HEK293T (cell line): ENCODE data around the gene GPC2.
"Not testable (repeated sequence)": the region's sequence is repeated elsewhere in the genome, so short reads cannot be mapped to it uniquely, and the experiment has no call there.

Experiments used
- CTCF ChIA-PET: fragments of 350-600 bp; formaldehyde crosslinking; extraction: SDS; loops from one replicate; lab custom pipeline; 2021; ENCODE audit warnings: antibody characterized with exemption, inconsistent platforms; lab: Yijun Ruan, JAX
- POLR2A ChIA-PET: fragments of 350-600 bp; formaldehyde crosslinking; extraction: SDS; loops from one replicate; lab custom pipeline; 2020; ENCODE audit warnings: antibody characterized with exemption, inconsistent platforms; lab: Yijun Ruan, JAX
- DNase-seq: peaks from one replicate; pipeline ENCODE4 v3.0.0; 2012; ENCODE audit warnings: mixed read lengths; ENCODE audit errors: extremely low spot score
- ARNT ChIP-seq: fragments of 450-650 bp; IDR thresholded peaks from 2 replicates; pipeline ENCODE4 v1.6.1; 2017; ENCODE audit warnings: mild to moderate bottlenecking
- BHLHE40 ChIP-seq: fragments of 450-650 bp; IDR thresholded peaks from 2 replicates; pipeline ENCODE4 v1.6.1; 2016; ENCODE audit warnings: mild to moderate bottlenecking, moderate library complexity, borderline replicate concordance
- CTBP1 ChIP-seq: fragments of 450-650 bp; IDR thresholded peaks from 2 replicates; pipeline ENCODE4 v1.6.1; 2016; ENCODE audit warnings: borderline replicate concordance
- ELF4 ChIP-seq: fragments of 450-650 bp; IDR thresholded peaks from 2 replicates; pipeline ENCODE4 v1.6.1; 2017; ENCODE audit warnings: antibody characterized with exemption
- FOXA1 ChIP-seq: fragments of 450-650 bp; IDR thresholded peaks from 2 replicates; pipeline ENCODE4 v1.6.1; 2016; ENCODE audit warnings: mild to moderate bottlenecking
- FOXK2 ChIP-seq: fragments of 450-650 bp; IDR thresholded peaks from 2 replicates; pipeline ENCODE4 v1.6.1; 2016; ENCODE audit warnings: mild to moderate bottlenecking
- FOXM1 ChIP-seq: fragments of 450-650 bp; IDR thresholded peaks from 2 replicates; pipeline ENCODE4 v1.6.1; 2017; ENCODE audit warnings: mild to moderate bottlenecking, borderline replicate concordance
- HDGF ChIP-seq: fragments of 450-650 bp; IDR thresholded peaks from 2 replicates; pipeline ENCODE4 v1.6.1; 2017; ENCODE audit warnings: antibody characterized with exemption, borderline replicate concordance
- L3MBTL2 ChIP-seq: fragments of 450-650 bp; conservative IDR thresholded peaks from 2 replicates; pipeline ENCODE4 v1.6.1; 2016; ENCODE audit warnings: mild to moderate bottlenecking
- LEF1 ChIP-seq: fragments of 450-650 bp; IDR thresholded peaks from 2 replicates; pipeline ENCODE4 v1.6.1; 2017; ENCODE audit warnings: mild to moderate bottlenecking, borderline replicate concordance
- NFRKB ChIP-seq: fragments of 450-650 bp; IDR thresholded peaks from 2 replicates; pipeline ENCODE4 v1.6.1; 2016; ENCODE audit warnings: mild to moderate bottlenecking, moderate library complexity
- SP1 ChIP-seq: fragments of 450-650 bp; IDR thresholded peaks from 2 replicates; pipeline ENCODE4 v1.6.1; 2017
- SUZ12 ChIP-seq: fragments of 450-650 bp; IDR thresholded peaks from 2 replicates; pipeline ENCODE4 v1.6.1; 2016; ENCODE audit warnings: mild to moderate bottlenecking
- TARDBP ChIP-seq: fragments of 450-650 bp; IDR thresholded peaks from 2 replicates; pipeline ENCODE4 v1.6.1; 2016
- ZNF384 ChIP-seq: fragments of 450-650 bp; IDR thresholded peaks from 2 replicates; pipeline ENCODE4 v1.6.1; 2016
- TF ChIP-seq, protein P1 (sequence below): fragments of 450-650 bp; IDR thresholded peaks from 2 replicates; pipeline ENCODE4 v1.6.1; 2016

GPC2 gene

DNA sequence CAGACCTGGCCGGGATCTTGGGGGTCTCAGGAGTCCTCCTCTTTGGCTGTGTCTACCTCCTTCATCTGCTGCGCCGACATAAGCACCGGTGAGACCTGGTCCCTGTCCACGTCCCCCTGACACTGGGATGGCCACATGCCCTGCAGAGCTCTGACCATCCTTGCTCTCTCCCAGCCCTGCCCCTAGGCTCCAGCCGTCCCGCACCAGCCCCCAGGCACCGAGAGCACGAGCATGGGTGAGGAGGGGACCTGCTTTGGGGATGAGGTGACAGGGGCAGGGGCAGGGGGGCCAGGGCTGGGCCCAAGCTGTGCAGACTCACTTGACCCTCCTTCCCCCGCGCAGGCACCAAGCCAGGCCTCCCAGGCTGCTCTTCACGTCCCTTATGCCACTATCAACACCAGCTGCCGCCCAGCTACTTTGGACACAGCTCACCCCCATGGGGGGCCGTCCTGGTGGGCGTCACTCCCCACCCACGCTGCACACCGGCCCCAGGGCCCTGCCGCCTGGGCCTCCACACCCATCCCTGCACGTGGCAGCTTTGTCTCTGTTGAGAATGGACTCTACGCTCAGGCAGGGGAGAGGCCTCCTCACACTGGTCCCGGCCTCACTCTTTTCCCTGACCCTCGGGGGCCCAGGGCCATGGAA lies 43.5 kb upstream of the GPC2 start:
- CTCF ChIA-PET: no interaction called here
- TF ChIP-seq NFRKB: no peak
- TF ChIP-seq L3MBTL2: no peak
- TF ChIP-seq BHLHE40: no peak
- TF ChIP-seq, protein P1, sequence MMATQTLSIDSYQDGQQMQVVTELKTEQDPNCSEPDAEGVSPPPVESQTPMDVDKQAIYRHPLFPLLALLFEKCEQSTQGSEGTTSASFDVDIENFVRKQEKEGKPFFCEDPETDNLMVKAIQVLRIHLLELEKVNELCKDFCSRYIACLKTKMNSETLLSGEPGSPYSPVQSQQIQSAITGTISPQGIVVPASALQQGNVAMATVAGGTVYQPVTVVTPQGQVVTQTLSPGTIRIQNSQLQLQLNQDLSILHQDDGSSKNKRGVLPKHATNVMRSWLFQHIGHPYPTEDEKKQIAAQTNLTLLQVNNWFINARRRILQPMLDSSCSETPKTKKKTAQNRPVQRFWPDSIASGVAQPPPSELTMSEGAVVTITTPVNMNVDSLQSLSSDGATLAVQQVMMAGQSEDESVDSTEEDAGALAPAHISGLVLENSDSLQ: no peak
- TF ChIP-seq CTBP1: no peak
- no peak for TF ChIP-seq LEF1
- DNase-seq: no peak

DNA sequence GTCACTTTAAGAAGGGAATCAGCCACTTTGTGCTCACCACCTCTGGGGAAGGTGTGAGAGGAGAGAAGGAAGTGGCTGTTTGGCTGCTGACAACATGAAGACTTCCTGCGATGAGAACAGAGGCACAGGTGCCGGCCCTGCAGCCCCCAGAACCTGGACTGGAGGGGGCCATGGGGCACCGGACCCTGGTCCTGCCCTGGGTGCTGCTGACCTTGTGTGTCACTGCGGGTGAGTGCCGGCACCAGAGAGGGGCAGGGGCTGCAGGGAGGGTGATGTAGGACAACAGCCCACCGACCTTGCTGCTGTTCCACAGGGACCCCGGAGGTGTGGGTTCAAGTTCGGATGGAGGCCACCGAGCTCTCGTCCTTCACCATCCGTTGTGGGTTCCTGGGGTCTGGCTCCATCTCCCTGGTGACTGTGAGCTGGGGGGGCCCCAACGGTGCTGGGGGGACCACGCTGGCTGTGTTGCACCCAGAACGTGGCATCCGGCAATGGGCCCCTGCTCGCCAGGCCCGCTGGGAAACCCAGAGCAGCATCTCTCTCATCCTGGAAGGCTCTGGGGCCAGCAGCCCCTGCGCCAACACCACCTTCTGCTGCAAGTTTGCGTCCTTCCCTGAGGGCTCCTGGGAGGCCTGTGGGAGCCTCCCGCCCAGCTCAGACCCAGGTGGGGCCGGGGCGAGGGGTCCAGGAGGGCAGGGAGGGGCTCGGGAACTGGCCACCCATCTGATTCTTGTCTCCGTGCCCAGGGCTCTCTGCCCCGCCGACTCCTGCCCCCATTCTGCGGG lies 42.8 kb upstream of the GPC2 start, which contains the start of gene PVRIG:
Gene PVRIG, plus strand, starts transcription at position 149 of the 785 bp plus-strand sequence. Its CDS starts 22 bp downstream, at position 171.
- CTCF ChIA-PET: interaction anchor here (0.6 to 1.6 kb wide), 3 partner anchors 10 to 286 kb away, joined by 3 to 5 read pairs (median 4); no protein-coding TSS in a partner anchor
- not testable (repeated sequence) for DNase-seq
- POLR2A ChIA-PET: interaction anchor here (0.6 kb wide), 1 partner anchor 12 kb away, joined by 3 read pairs; no protein-coding TSS in a partner anchor

More for the DNA sequence above, 43.5 kb upstream of the GPC2 start:
- POLR2A ChIA-PET: interaction anchor here (0.6 to 1.2 kb wide), 2 partner anchors 13 to 72 kb away, joined by 3 read pairs; partner anchors contain the start of gene LAMTOR4

DNA sequence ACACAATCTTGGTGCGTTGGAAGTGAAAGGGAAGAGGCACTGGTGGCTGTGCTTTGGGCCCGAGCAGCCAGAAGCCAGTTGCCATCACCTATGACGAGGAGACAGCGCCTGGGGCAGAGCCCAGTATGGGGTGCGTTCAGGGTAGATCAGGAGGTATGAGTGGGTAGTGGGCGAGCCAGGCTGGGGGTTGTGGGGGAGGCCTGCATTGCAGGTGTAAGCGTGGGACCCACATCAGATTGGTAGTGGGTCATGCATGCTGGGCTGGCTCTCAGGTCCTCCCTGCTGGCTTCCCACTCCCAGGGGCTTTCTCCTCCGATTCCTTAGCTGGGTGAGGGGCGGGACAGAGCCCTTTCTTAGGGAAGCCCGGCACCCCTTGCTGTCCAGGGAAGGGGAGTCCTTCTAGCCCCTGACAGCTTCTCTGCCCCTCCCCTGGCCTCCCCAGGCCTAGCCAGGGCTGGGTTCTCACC lies 42.1 kb upstream of the GPC2 start:
- DNase-seq: no peak
- CTCF ChIA-PET: interaction anchor here (0.6 to 1.6 kb wide), 3 partner anchors 9 to 286 kb away, joined by 3 to 5 read pairs (median 4); no protein-coding TSS in a partner anchor
- POLR2A ChIA-PET: no interaction called here
- TF ChIP-seq ARNT: no peak
- TF ChIP-seq HDGF: no peak
- TF ChIP-seq ELF4: no peak
- TF ChIP-seq BHLHE40: no peak
- TF ChIP-seq FOXM1: no peak
- no peak for TF ChIP-seq FOXK2
- TF ChIP-seq NFRKB: no peak
- TF ChIP-seq L3MBTL2: no peak
- no peak for TF ChIP-seq ZNF384
- TF ChIP-seq TARDBP: no peak

DNA sequence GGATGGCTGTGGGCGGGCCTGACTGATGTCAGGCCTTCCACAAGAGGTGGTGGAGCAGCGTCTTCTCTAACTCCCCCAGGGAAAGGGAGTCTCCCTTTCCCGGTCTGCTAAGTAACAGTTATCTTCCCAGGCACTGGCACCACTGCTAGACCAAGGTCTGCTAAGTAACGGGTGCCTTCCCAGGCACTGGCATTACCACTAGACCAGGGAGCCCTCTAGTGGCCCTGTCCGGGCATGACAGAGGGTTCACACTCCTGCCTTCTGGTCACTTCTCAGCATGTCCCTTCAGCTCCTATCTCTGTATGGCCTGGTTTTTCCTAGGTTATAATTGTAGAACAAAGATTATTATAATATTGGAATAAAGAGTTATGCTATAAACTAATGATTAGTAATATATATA lies 40.8 kb upstream of the GPC2 start:
- CTCF ChIA-PET: interaction anchor here (0.7 to 1.6 kb wide), 3 partner anchors 8 to 85 kb away, joined by 4 to 13 read pairs (median 5); no protein-coding TSS in a partner anchor
- not testable (repeated sequence) for DNase-seq
- POLR2A ChIA-PET: interaction anchor here (1.3 kb wide), 1 partner anchor 85 kb away, joined by 3 read pairs; no protein-coding TSS in a partner anchor

DNA sequence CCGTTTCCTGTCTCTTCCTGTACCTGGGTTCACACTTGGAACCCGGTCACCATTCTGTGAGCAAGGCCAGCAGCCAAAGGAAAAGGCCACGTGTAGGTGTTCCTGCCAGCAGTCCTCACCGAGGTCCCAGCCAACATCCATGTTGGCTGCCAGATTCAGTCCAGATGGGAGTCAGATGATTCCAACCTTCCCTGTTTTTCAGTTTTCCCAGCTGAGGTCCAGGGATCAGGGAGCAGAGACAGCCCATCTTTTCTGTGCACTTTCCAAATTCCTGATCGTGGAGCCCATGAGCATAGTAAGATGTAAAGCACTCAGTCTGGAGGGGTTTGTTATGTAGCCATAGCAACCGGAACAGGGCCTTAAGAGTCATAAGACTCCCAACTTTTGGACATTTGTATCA lies 38.7 kb upstream of the GPC2 start:
- no peak for DNase-seq
- ChIA-PET POLR2A (no interaction called here), CTCF (interaction anchor here (0.6 to 1.0 kb wide), 3 partner anchors 55 to 129 kb away, joined by 3 to 4 read pairs (median 3); no protein-coding TSS in a partner anchor)
- no peak for TF ChIP-seq FOXM1
- TF ChIP-seq L3MBTL2: no peak
- TF ChIP-seq ZNF384: no peak
- TF ChIP-seq CTBP1: no peak
- TF ChIP-seq NFRKB: no peak
- TF ChIP-seq BHLHE40: no peak
- TF ChIP-seq LEF1: no peak
- no peak for TF ChIP-seq SUZ12
- TF ChIP-seq ARNT: no peak
- no peak for TF ChIP-seq HDGF
- TF ChIP-seq SP1: no peak
- no peak for TF ChIP-seq FOXK2
- TF ChIP-seq TARDBP: no peak

DNA sequence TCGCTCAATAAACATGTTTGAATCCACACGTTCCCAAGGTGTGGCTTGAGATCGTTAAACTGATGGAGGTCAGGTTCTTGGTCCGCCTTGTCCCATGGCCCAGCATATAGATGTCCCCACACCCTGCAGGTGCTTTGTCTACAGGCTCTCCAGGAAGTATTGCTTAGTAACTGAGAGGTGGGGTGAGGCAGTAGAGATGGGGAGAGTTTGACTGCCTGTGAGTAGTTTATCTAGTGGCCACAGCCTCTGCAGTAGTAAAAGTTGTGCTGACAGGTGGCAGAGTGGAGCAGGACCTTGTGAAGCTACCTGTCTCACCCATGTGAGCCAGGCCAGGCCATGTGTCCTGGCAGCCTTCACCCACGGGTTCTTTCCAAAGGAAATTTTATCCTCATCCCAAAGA lies 37.2 kb upstream of the GPC2 start:
- CTCF ChIA-PET, DNase-seq, POLR2A ChIA-PET: not testable (repeated sequence)

DNA sequence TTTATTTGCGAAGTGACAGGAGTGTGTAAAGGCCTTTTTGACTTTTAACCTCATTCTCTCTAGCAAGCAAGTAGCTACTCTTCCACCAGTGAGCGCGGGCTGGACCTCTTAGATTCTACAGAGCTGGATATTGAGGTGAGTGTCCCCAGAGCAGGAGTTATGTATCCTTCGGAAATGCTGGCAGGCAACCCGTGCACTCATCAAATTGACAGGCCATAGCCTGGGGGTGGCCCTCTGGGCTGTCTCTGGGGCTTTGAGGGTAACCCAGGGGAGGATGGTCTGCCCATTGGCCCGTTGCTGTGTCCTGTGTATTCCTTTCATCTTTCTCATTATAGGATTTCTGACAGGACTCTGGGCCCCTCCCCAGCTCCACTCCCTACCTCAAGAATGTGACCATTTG lies 36.5 kb upstream of the GPC2 start:
- DNase-seq: no peak
- no peak for TF ChIP-seq ARNT
- ChIA-PET CTCF (no interaction called here), POLR2A (no interaction called here)

DNA sequence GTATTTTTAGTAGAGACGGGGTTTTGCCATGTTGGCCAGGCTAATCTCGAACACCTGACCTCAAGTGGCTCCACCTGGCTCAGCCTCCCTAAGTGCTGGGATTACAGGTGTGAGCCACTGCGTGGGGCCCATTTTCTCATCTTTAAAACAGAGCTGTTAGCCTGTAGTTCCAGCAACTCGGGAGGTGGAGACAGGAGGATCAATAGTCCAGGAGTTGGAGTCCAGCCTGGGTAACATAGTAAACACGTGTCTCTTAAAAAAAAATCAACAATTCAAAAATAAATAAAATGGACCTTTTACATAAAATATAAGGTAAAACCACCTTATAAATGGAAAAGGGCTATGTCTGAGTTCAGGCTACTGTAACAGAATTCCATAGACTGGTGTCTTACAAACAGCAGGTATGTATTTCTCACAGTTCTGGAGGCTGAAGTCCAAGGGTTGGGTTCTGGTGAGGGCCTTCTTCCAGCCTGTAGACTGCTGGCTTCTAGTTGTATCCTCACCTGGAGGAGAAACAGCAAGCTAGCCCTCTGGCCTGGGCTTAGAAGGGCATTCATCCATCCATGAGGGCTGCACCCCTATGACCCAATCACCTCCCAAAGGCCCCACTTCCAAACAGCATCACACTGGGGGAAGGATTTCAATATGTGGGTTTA lies 35.6 kb upstream of the GPC2 start:
- ChIA-PET CTCF (no interaction called here), POLR2A (no interaction called here)
- no peak for DNase-seq
- TF ChIP-seq L3MBTL2 (no peak), SP1 (no peak), FOXA1 (no peak), HDGF (no peak), TARDBP (no peak), ELF4 (no peak), BHLHE40 (no peak), LEF1 (no peak), NFRKB (no peak), SUZ12 (no peak), CTBP1 (no peak), ZNF384 (no peak), ARNT (no peak), FOXM1 (no peak)
- TF ChIP-seq, protein P1: no peak
